DMS53 (cell line): ENCODE measurements around the gene UBAC2.

Source experiments
- DNase-seq: peaks from one replicate; lab custom pipeline; 2025; lab: John Stamatoyannopoulos, UW

Gene UBAC2

DNA sequence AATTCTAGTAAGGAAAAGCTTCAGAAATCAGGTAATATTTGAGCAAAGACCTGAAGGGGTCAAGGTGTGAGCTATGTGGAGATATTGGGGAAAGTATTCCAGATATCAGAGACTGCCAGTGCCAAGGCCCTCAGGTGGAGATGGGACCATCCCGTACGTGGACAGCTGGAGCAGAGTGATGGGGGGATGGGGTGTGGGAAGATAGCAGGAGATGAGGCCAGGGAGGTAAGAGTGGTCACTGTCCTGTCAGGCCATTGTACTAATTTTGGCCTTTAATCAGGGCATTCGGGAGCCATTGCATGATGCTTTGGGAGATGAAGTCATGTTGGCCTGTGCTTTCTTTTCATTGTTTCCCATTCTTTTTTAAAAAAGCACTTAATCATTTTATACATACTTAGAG lies 70.6 kb downstream of the UBAC2 start:
- no peak for DNase-seq

DNA sequence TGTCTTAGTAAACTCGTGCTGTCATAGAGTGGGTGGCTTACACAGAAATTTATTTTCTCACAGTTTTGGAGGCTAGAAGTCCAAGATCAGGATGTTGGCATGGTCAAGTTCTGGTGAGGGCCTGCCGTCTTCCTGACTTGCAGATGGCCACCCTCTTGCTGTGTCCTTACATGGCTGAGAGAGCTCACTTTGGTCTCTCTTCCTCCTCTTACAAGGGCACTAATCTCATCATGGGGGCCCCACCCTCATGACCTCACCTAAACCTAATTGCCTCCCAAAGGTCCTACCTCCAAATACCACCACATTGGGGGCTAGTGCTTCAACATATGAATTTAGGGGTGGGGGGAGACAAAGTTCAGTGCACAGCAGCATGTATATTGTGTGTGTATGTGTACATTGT lies 71.8 kb downstream of the UBAC2 start:
- no peak for DNase-seq

GRCh38 chr13:99273128-99273527 lies 72.5 kb downstream of the UBAC2 start:
- no peak for DNase-seq

- DNase-seq: no peak
These were observed 74.4 kb downstream of the UBAC2 start for GRCh38 chr13:99275093-99275469.

DNA sequence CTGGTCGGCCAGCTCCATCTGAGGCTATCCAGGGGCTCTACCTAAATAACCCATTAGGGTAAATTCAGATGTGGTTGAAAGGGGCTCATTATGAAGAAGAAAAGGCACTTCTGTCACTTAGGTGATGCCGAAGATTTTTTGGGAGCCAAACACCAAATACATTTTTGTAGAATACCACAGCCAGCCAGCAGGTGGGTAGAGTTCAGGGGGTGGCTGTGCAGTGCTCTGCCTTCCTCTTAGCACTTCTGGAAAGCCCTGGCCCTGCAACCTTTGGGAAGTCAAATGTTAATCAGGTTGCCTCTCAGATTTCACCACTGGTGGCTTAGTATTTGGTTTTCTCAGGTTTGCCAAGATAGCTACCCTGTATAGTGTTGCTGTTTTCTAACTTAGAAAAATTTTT lies 76.1 kb downstream of the UBAC2 start:
- no peak for DNase-seq

- no peak for DNase-seq
These were observed 77.0 kb downstream of the UBAC2 start for GRCh38 chr13:99277629-99278028.

DNA sequence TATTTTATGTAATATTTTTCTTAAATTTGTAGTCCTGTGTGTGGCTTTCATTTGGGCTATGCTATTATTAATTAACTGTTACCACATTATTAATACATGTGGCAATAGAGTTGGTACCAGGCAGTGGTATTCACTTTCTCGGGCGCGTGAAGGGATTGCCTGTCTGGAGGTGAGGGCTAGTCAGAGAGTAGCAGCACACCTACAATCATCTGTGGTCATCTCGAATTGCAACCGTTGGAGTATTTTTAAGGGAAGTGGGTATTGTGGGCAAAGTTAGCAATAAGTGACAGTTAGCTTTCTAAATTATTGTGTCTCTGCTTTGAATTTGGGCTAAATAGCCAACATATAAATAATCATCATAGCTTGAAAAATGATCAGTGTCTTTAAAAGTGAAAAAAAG lies 77.5 kb downstream of the UBAC2 start:
- DNase-seq: no peak

GRCh38 chr13:99278843-99279242 lies 78.2 kb downstream of the UBAC2 start:
- DNase-seq: no peak

DNA sequence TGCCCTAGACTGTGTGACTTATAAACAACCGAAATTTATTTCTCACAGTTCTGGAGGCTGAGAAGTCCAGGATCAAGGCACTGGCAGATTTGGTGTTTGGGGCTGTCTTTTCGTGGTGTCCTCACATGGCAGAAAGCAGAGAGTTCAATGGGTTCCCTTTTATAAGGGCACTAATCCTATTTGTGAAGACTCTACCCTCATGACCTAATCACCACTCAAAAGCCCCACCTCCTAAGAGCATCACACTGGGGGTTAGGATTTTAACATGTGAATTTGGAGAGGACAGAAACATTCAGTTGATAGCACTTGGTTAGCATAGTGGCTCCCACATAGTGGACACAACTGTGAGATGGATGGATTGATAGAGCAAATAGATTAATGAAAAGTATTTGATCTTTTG lies 79.0 kb downstream of the UBAC2 start:
- no peak for DNase-seq

- DNase-seq: no peak
These were observed 79.5 kb downstream of the UBAC2 start for GRCh38 chr13:99280166-99280565.

DNA sequence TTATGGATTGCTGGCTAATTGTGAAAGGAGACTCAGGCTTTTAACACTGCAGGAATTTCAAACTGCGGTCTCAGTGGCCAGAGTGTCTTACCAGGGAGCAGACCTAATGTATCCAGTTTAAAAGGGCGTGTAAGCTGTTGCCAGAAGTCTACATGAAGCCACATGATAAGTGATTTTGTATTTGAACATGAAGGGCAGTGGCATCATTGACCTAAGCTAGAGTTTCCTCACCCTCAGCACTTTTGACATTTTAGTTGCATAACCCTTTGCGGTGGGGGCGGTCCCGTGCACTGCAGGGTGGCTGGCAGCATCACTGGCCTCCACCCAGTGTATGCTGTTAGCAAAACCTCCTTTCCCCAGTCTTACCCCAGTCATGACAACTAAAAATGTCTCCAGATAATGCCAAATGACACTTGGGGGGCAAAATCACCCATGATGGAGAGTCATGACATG lies 81.2 kb downstream of the UBAC2 start:
- no peak for DNase-seq

DNA sequence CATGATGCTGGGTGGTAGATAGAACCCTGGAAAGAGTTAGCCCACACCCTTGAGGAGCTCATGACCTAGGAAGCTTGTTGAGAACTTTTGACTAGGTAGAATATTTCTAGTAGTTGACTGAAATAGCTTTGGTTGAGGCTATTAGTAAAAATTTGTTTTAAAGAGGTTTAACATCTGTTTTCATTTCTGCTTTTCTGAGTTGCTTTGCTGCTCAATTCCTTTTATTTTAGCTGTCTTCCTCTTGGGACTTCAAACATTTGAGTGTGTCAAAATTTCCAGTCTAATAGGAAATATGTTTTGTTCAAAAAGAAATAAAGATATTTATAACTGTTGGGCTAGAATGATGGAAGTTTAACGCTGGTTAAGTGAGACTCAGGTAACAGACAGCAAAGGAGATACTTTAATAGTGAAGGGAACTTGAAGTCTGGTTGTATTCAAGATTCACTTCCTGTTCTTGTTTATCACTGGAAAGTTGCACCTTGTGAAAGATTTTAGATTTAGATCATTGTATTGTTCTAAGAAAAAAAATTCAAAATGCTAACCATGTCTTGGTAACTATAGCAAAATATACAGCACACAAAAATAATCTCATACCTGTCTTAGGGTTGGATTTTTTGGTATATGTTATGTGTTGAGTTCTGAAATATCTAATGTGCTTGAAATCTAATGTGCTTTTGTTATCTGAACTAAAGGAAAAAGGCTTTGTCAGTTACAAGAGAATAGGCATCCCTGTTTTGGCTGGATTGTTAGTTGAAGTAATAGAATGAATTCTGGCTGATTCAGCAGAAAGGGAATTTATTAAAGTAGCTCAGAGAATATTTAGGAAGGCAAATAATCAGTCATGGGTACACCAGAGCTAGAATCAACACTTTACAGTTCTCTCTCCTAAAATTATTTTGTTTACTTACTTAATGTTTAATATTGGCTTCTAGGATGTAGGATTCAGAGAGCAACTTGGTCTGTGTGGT lies 81.9 kb downstream of the UBAC2 start:
- no peak for DNase-seq

DNA sequence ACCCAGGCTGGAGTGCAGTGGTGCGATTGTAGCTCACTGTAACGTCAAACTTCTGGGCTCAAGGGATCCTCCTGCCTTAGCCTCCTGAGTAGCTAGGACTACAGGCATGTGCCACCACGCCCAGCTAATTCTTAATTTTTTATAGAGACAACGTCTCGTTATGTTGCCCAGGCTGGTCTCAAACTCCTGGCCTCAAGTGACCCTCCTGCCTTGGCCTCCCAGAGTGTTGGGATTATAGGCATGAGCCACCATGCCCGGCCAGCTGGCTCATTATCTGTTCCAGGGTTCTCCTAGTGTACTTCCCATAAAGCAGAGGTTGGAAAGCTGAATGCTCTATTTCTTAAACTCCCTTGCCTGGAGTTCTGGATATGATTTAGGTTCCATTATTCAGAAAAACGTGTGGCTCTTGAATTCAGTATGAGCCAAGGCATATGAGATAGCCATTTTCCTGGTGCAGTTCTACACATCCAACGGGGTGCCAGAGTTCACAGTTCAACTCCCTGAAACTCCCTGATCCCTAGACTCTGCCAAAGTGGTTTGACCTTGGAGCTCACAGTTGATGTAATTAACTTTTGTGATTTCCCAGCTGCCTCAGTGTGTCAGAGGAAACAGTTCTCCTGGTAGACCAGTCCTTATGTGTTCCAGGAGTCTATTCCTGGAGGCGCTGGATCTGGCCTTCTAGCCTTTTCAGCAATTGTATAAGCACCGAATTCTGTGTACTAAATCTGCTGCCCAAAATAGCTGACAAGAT lies 85.0 kb downstream of the UBAC2 start:
- DNase-seq: no peak

DNA sequence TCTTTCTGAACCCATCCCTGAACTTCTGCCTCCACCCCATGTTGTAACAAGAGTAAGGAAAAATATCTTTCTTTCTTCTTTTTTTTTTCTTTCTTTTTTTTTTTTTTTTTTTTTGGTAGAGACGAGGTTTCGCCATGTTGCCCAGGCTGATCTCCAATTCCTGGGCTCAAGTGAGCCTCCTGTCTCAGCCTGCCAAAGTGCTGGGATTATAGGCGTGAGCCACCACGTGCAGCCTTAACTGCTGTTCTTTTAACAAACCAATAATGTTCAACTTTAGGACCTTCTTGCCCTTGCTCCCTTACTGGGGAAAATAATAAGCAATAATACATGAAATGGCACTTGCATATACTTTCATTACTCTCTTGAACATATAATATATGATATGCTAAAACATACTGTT lies 86.9 kb downstream of the UBAC2 start:
- no peak for DNase-seq

DNA sequence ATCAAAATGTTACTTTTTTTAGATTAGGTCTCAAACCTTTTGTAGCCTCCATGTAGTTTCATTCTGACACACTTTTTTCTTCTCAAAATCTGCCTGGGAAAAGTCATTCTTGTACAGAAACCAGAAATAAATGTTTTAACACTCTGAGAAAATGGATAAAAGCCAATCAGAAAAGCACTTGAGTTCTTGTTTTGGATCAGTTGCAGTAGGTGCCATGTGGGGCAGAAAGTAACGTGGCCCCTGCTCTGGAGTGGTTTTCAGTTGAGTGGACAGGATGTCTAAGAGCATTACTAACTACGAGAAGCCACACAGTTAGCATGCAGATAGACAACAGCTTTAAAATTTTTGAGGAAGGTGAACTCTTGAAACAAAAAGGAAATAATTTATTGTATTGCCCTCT lies 87.4 kb downstream of the UBAC2 start:
- no peak for DNase-seq

GRCh38 chr13:99289271-99289670 lies 88.6 kb downstream of the UBAC2 start:
- no peak for DNase-seq

DNA sequence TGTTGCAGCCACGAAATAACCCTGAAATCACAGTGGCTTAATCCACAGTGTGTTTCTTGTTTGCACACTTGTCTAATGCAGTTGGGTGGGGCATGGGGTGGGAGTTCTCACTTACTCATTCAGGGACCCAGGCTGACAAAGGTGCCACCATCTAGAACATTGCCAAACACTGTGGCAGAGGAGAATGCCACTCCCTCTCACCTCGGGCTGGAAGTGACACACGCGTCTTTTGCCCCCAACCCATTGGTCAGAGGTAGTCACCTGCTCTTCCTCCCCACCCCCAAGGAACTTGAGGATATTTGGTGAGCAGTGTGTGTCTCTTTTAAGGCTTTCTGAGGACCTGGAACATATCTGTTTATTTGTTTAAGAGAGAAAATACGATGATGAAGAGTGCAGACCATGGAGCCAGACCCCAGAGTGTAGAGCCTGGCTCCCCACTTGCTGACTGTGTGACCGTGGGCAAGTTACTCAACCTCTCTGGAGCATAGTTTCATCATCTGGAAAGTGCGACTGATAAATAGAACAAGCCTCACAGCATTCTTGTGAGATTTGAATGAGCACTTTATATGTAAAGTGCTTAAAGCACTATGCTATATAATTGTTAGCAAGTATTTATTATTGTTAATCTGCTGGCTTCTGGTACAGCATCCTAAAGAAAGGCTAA lies 89.2 kb downstream of the UBAC2 start:
- DNase-seq: no peak

- DNase-seq: no peak
These were observed 90.2 kb downstream of the UBAC2 start for GRCh38 chr13:99290894-99291293.

DNA sequence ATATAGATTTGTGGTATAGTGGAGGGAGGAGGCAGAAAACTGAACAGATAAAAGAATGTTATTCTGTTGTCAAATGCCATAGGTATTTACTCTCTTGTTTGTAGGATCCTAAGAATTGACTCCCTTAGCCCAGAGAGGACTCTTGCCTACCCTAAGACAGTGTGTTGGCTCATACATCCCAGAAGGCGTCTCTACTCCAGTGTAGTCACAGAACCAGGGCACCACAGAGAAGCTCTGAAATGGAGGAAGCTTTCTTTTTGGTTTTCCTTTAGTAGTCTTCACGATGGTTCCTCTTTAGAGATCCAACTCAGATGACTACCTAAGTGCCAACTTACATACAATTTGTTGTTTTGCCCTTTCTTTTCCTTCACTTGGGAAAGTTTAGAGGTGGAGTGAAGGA lies 92.5 kb downstream of the UBAC2 start:
- no peak for DNase-seq

GRCh38 chr13:99294198-99294597 lies 93.5 kb downstream of the UBAC2 start:
- no peak for DNase-seq

DNA sequence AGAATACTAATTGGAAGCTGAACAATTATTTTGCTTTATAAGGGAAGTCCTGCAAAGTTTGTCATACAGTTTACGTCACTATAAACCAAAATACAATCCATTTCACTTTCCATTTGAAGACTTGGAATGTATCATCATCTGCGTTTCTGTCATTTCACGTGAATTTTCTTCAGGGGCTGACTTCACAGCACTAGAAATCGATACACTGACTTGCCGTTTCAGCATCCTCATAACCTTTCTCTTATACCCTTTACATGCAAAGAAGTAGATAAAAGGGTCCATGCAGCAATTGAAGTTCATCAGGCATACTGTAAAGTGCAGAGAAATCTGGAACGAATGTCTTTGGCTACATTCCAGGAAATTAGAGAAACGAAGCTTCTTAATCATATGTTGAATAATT lies 94.3 kb downstream of the UBAC2 start:
- DNase-seq: no peak

GRCh38 chr13:99295488-99296252 lies 95.0 kb downstream of the UBAC2 start:
- no peak for DNase-seq
